Measurements from ENCODE around the gene CDHR5. TPM values are rescaled to one million over a fixed set of nuclear protein-coding genes. Genes with fewer than 3 reads are reported as not detected.

The CDHR5 gene
- total and polyA plus RNA-seq, 3 donors from 2014 or later, result 0.12 to 2.3 (median 0.63) TPM

DNA sequence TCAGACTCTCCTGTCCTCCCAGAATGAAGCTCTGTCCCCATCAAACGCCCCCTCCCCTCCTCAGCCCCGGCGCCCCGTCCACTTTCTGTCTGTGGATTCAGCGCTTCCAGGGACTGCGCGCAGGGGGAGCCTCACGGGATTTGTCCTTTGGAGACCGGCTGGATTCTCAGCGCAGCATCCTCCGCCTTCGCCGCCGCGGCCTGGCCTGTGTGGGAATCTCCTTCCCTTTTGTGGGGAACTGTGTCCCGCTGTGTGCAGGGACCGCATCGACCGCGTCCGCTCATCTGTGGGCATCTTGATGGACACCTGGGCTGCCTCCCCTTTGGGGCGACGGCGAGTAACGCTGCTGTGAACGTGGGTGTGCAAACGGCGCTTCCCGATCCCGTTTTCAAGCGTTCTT is 3.3 kb upstream of the CDHR5 start:
- Histone ChIP-seq H3K4me1 (no peaks in the 10 kb centered on the region), H3K27me3 (no peaks in the 10 kb centered on the region), H3K27ac (no peak overlapping the region), H3K9me3 (no peaks in the 10 kb centered on the region), H3K36me3 (ENCODE audit: low read depth, missing control alignments) (no peaks in the 10 kb centered on the region), H3K4me3 (no peak overlapping the region)
- 62 to 78% methylated on average over 31 of the region's 31 CpGs for WGBS, 2 donors
- no peak for TF ChIP-seq POLR2A (IDR thresholded peaks at IDR 0.05)
- TF ChIP-seq, protein P1, sequence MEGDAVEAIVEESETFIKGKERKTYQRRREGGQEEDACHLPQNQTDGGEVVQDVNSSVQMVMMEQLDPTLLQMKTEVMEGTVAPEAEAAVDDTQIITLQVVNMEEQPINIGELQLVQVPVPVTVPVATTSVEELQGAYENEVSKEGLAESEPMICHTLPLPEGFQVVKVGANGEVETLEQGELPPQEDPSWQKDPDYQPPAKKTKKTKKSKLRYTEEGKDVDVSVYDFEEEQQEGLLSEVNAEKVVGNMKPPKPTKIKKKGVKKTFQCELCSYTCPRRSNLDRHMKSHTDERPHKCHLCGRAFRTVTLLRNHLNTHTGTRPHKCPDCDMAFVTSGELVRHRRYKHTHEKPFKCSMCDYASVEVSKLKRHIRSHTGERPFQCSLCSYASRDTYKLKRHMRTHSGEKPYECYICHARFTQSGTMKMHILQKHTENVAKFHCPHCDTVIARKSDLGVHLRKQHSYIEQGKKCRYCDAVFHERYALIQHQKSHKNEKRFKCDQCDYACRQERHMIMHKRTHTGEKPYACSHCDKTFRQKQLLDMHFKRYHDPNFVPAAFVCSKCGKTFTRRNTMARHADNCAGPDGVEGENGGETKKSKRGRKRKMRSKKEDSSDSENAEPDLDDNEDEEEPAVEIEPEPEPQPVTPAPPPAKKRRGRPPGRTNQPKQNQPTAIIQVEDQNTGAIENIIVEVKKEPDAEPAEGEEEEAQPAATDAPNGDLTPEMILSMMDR (IDR thresholded peaks at IDR 0.05), result no peak
- no peak for DNase-seq
- intact Hi-C loops (cut with DNase I; ENCODE audit: low total_unique reads), result no loop called here

DNA sequence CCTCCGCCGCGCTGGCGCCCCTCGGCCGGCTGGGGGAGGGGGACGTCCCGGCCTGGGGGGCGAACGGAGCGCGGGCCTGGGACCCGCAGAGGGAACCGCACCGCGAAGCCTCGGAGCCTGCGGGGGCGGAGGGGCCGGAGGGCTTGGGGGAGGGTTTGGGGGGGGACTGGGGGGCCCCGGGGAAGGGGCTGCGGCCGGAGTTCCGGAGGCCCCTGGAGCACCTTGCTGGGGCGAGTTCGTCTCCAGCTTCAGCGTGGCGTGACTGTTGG is 2.5 kb upstream of the CDHR5 start:
- Histone ChIP-seq H3K36me3 (ENCODE audit: low read depth, missing control alignments) (no peaks in the 10 kb centered on the region), H3K27ac (no peak overlapping the region)
- intact Hi-C loops (cut with DNase I; ENCODE audit: low total_unique reads), result no loop called here

DNA sequence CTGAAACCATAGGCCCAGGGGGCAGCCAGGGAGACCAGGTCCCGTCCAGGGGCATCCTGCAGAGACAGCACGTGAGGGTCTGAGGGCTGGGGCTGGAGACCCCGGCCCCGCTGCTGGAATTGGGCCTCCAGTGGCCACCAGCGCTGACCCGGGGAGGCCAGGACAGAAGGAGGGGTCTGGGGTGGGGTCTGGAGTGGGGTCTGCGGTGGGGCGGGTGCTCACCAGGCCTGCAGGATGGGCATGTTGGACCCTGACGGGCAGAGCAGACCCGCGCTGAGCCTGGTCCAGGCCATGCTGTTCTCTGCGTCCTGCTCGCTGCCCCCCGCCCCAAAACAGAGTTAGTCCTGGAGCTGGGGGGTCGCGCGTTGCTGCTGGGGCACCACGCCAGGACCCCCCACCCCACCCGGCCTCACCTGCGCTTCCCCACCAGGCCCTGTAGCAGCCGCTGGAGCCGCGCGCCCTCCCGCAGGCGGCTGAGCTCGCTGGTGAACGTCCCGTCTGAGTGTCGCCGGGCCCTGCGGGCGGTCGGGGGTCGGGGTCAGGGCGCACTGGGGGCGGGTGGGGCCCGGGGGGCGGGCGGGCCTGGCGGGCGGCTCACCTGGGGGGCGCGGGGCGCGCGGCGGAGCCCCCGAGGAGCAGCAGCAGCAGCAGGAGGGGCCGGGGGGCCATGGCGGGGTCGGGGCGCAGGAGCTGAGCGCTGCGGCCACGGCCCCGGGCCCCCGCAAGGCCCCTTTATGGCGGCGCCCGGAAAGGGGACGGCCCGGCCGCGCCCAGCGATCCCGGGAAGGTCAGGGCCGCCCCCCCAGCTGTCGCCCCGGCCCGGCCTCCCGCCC is 1.9 kb upstream of the CDHR5 start, which contains the start of gene SCT:
SCT (minus strand) TSS at position 707 of the 833 bp plus-strand sequence; CDS start at position 669, 38 bp downstream.
- 36 to 80% methylated on average over 2 to 19 of the region's 72 CpGs for WGBS, 2 donors

More for the DNA sequence above, 2.5 kb upstream of the CDHR5 start:
- DNase-seq, result no peak
- Histone ChIP-seq H3K4me1 (no peaks in the 10 kb centered on the region), H3K9me3 (no peaks in the 10 kb centered on the region), H3K4me3 (peak overlapping the region in 1 of 2 donors; percentile 4), H3K27me3 (no peaks in the 10 kb centered on the region)
- TF ChIP-seq, protein P1 (IDR thresholded peaks at IDR 0.05), result no peak
- no peak for TF ChIP-seq POLR2A (IDR thresholded peaks at IDR 0.05)
- 38 to 57% methylated on average over 12 to 22 of the region's 28 CpGs for WGBS, 2 donors

DNA sequence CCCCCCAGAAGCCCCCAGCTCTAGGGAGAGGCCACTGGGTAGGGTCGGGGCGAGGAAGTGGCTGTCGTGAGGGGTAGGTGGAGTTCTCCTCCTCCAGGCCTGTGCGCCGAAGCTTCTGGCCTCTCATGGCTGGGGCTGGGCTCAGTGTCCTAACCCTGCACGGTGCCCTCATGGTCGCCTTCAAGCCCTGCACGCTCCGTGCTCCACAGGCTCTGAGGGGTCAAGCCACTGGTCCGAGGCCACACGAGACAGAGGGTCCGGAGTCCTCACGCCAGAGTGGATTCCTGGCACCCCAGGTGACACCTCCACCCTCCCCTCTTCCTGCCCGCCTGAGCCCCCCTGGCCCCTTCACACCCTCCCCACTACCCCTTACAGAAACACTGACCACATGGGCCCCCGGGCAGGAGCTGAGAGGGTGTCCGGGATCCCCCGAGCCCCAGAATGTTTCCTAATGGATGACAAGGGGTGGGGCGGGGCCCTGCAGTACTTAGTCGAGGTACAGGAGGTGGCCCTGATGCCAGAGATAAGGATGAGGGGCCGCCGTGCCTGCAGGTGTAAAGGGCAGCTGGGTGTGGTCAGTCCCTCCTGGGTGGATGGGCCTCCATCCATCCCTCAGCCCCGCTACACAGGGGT is 997 bp upstream of the CDHR5 start:
- H3K4me1 ChIP-seq, result no peaks in the 10 kb centered on the region
- intact Hi-C loops (cut with DNase I; ENCODE audit: low total_unique reads), result no loop called here
- no peak overlapping the region for H3K27ac ChIP-seq
- H3K9me3 ChIP-seq, result no peaks in the 10 kb centered on the region
- H3K4me3 ChIP-seq, result no peak overlapping the region
- no peaks in the 10 kb centered on the region for H3K36me3 ChIP-seq (ENCODE audit: low read depth, missing control alignments)
- no peak for DNase-seq
- no peak for TF ChIP-seq POLR2A (IDR thresholded peaks at IDR 0.05)
- TF ChIP-seq, protein P1 (IDR thresholded peaks at IDR 0.05), result no peak
- 87% methylated on average over 12 to 22 of the region's 22 CpGs for WGBS, 2 donors
- no peaks in the 10 kb centered on the region for H3K27me3 ChIP-seq

More for the DNA sequence above, 1.9 kb upstream of the CDHR5 start, which contains the start of gene SCT:
- no peak for TF ChIP-seq POLR2A (IDR thresholded peaks at IDR 0.05)
- TF ChIP-seq, protein P1 (IDR thresholded peaks at IDR 0.05), result no peak
- H3K4me1 ChIP-seq, result no peaks in the 10 kb centered on the region
- no peak within 1 kb of the TSS for H3K27ac ChIP-seq
- H3K27me3 ChIP-seq, result no peaks in the 10 kb centered on the region
- H3K4me3 ChIP-seq, result peak within 1 kb of the TSS in 1 of 2 donors; percentile 4
- no peaks in the 10 kb centered on the region for H3K9me3 ChIP-seq
- intact Hi-C loops (cut with DNase I; ENCODE audit: low total_unique reads), result no loop called here
- no peak for DNase-seq
- H3K36me3 ChIP-seq (ENCODE audit: low read depth, missing control alignments), result no peaks in the 10 kb centered on the region

Data from testis (tissue), 3 donors.